Smooth muscle cell (in vitro differentiated cells): ENCODE measurements around the gene MFGE8. TPM values are rescaled to one million over a fixed set of nuclear protein-coding genes. Genes with fewer than 3 reads are reported as not detected.

Source experiments
- DNase-seq: peaks from one replicate; lab custom pipeline; 2025; ENCODE audit not compliant: unreplicated experiment; lab: John Stamatoyannopoulos, UW
- H2AFZ ChIP-seq: fragments of 200-600 bp; sonication (generic); 2 replicates; pipeline ENCODE4 v1.6.0; 2016; ENCODE audit warnings: antibody characterized with exemption, low read depth, mild to moderate bottlenecking
- H3F3A ChIP-seq: fragments of 200-600 bp; sonication (generic); 2 replicates; pipeline ENCODE4 v1.6.0; 2017; ENCODE audit warnings: antibody characterized with exemption, low read depth
- H3K27ac ChIP-seq: fragments of 200-600 bp; sonication (generic); 2 replicates; pipeline ENCODE4 v1.5.1; 2016; ENCODE audit warnings: low read depth, mild to moderate bottlenecking
- H3K27me3 ChIP-seq: fragments of 200-600 bp; sonication (generic); 2 replicates; pipeline ENCODE4 v1.6.1; 2016; ENCODE audit warnings: low read depth, mild to moderate bottlenecking
- H3K36me3 ChIP-seq: fragments of 200-600 bp; sonication (generic); 2 replicates; pipeline ENCODE4 v1.5.1; 2016; ENCODE audit warnings: low read depth
- H3K4me1 ChIP-seq: fragments of 200-600 bp; sonication (generic); 2 replicates; pipeline ENCODE4 v1.5.1; 2016; ENCODE audit warnings: low read depth
- H3K4me2 ChIP-seq: fragments of 200-600 bp; sonication (generic); 2 replicates; pipeline ENCODE4 v1.6.0; 2016; ENCODE audit warnings: mild to moderate bottlenecking
- H3K4me3 ChIP-seq: fragments of 200-600 bp; sonication (generic); 2 replicates; pipeline ENCODE4 v1.5.1; 2016; ENCODE audit warnings: mild to moderate bottlenecking
- H3K79me2 ChIP-seq: fragments of 200-600 bp; sonication (generic); 2 replicates; pipeline ENCODE4 v1.6.0; 2016; ENCODE audit warnings: low read depth, mild to moderate bottlenecking
- H3K9ac ChIP-seq: fragments of 200-600 bp; sonication (generic); 2 replicates; pipeline ENCODE4 v1.6.0; 2016; ENCODE audit warnings: low read depth
- H3K9me3 ChIP-seq: fragments of 200-600 bp; sonication (generic); replicated peaks from 2 replicates; pipeline ENCODE4 v1.5.1; 2016; ENCODE audit warnings: low read depth
- H4K20me1 ChIP-seq: fragments of 200-600 bp; sonication (generic); 2 replicates; pipeline ENCODE4 v1.6.0; 2016; ENCODE audit warnings: low read depth
- CTCF ChIP-seq: fragments of 200-600 bp; sonication (generic); IDR thresholded peaks from 2 replicates; pipeline ENCODE4 v1.5.1; 2017; ENCODE audit warnings: borderline replicate concordance, mild to moderate bottlenecking, antibody characterized with exemption; ENCODE audit not compliant: insufficient read depth, poor library complexity, severe bottlenecking
- WGBS: methylation state at CpG from one replicate; pipeline ENCODE4 v1.1.7; 2016; ENCODE audit warnings: low lambda C conversion rate; 5-methylcytosine and 5-hydroxymethylcytosine counted together
- polyA plus RNA-seq: library from polyadenylated mRNA; unstranded; fragments of >200 nt; fragmentation: Nextera tagmentation; extraction: Ambion mirVana; gene quantifications from 2 replicates; pipeline ENCODE4 v1.2.1, GENCODE V29; 2016
- total RNA-seq: library from RNA; depleted of rRNA; stranded (reverse); fragments of >200 nt; gene quantifications from 2 replicates; pipeline ENCODE4 v1.2.3, GENCODE V29; 2014

The MFGE8 gene
- total and polyA plus RNA-seq, 2 experiments from 2014 or later, result 185 to 237 TPM

GRCh38 chr15:88897456-88898194 is 15.6 kb downstream of the MFGE8 start:
- WGBS, result 58% methylated on average over 12 of the region's 12 CpGs
- no peak overlapping the region for H3K9ac ChIP-seq
- H3F3A ChIP-seq, result no peaks in the 10 kb centered on the region
- peaks cover 27% of the 10 kb centered on the region for H3K4me1 ChIP-seq
- H3K27ac ChIP-seq, result no peak overlapping the region
- H3K27me3 ChIP-seq, result peaks cover 16% of the 10 kb centered on the region
- H3K36me3 ChIP-seq, result no peaks in the 10 kb centered on the region
- no peak overlapping the region for H3K4me3 ChIP-seq
- peak; percentile 44 for DNase-seq
- no peak overlapping the region for H3K4me2 ChIP-seq
- H3K9me3 ChIP-seq, result no peaks in the 10 kb centered on the region
- H2AFZ ChIP-seq, result no peak overlapping the region
- peak; percentile 42 for TF ChIP-seq CTCF
- no peaks in the 10 kb centered on the region for H3K79me2 ChIP-seq
- H4K20me1 ChIP-seq, result peaks cover 13% of the 10 kb centered on the region

- 52% methylated on average over 8 of the region's 8 CpGs for WGBS
- H3K4me2 ChIP-seq, result no peak overlapping the region
- no peak for TF ChIP-seq CTCF
- no peaks in the 10 kb centered on the region for H3K9me3 ChIP-seq
- H4K20me1 ChIP-seq, result peaks cover 8% of the 10 kb centered on the region
- no peak for DNase-seq
- H3K4me3 ChIP-seq, result no peak overlapping the region
- H3K79me2 ChIP-seq, result no peaks in the 10 kb centered on the region
- no peaks in the 10 kb centered on the region for H3K36me3 ChIP-seq
- H3K9ac ChIP-seq, result no peak overlapping the region
- peaks cover 16% of the 10 kb centered on the region for H3K27me3 ChIP-seq
- no peak overlapping the region for H3K27ac ChIP-seq
- H3F3A ChIP-seq, result no peaks in the 10 kb centered on the region
- no peak overlapping the region for H2AFZ ChIP-seq
- peaks cover 27% of the 10 kb centered on the region for H3K4me1 ChIP-seq
Observed at GRCh38 chr15:88897142-88897455, 16.1 kb downstream of the MFGE8 start.

GRCh38 chr15:88896333-88897033 is 16.7 kb downstream of the MFGE8 start:
- no peak overlapping the region for H3K4me2 ChIP-seq
- no peak for DNase-seq
- H3K27me3 ChIP-seq, result peaks cover 16% of the 10 kb centered on the region
- H3K27ac ChIP-seq, result no peak overlapping the region
- no peaks in the 10 kb centered on the region for H3F3A ChIP-seq
- H3K36me3 ChIP-seq, result no peaks in the 10 kb centered on the region
- 80% methylated on average over 8 of the region's 8 CpGs for WGBS
- no peak overlapping the region for H3K9ac ChIP-seq
- peaks cover 27% of the 10 kb centered on the region for H3K4me1 ChIP-seq
- H3K4me3 ChIP-seq, result no peak overlapping the region
- H3K9me3 ChIP-seq, result no peaks in the 10 kb centered on the region
- TF ChIP-seq CTCF, result no peak
- H3K79me2 ChIP-seq, result no peaks in the 10 kb centered on the region
- H2AFZ ChIP-seq, result no peak overlapping the region
- H4K20me1 ChIP-seq, result peaks cover 5% of the 10 kb centered on the region
